ENCODE results near the gene HPSE2. TPM values are rescaled to one million over a fixed set of nuclear protein-coding genes. Genes with fewer than 3 reads are reported as not detected.

HPSE2 gene
- total and polyA plus RNA-seq, 2 of the 8 experiments (the other 6 are each of a cell fraction or from before 2014, with no cell fraction given): 0.41 to 0.58 TPM

- no peak overlapping the region for H2BK20ac ChIP-seq (ENCODE audit: low read length)
- no peak overlapping the region for H2BK120ac ChIP-seq (replicated peaks; ENCODE audit: low read depth, low read length)
- ChIA-PET POLR2A (ENCODE audit: partially characterized antibody) (no interaction called here), CTCF (ENCODE audit: partially characterized antibody) (interaction anchor here (1.4 kb wide), 1 partner anchor 317 kb away, joined by 4 read pairs; no protein-coding TSS in a partner anchor)
- H2AFZ ChIP-seq (ENCODE audit: low read length): 0 out of 2 replicates have a peak overlapping the region, but pooled peaks have one; percentile 35
- H3K9me3 ChIP-seq (ENCODE audit: insufficient read depth in 2 of 2, low read depth in 1 of 2, low read length in 1 of 2): no peaks in the 10 kb centered on the region
- H2BK15ac ChIP-seq (ENCODE audit: low read length): no peak overlapping the region
- H3K36me3 ChIP-seq (ENCODE audit: control insufficient read depth in 2 of 4, insufficient read depth in 4 of 4, low read length in 3 of 4): no peaks in the 10 kb centered on the region
- H3K18ac ChIP-seq (ENCODE audit: extremely low read depth, low read length): no peak overlapping the region
- no peak overlapping the region for H3K27ac ChIP-seq (ENCODE audit: low read depth, low read length)
- 53% methylated on average over 2 of the region's 2 CpGs; no CpG with 5 or more reads in 1 of the 2 experiments for WGBS, 2 experiments (ENCODE audit: extremely low coverage in 1 of 2, insufficient coverage in 1 of 2, insufficient read length in 1 of 2, insufficient replicate concordance in 2 of 2, low coverage in 1 of 2, low lambda C conversion rate in 2 of 2, missing lambda C conversion rate in 1 of 2)
- peaks cover 0 to 6% (median 0%) of the 10 kb centered on the region in 4 experiments; a peak in 1 of 7 replicates for H3K4me1 ChIP-seq (replicated peaks in 1 of 4; ENCODE audit: control insufficient read depth in 3 of 4, insufficient read depth in 4 of 4, low read length in 3 of 4)
- no peak overlapping the region for H3K56ac ChIP-seq (replicated peaks; ENCODE audit: insufficient read length, low read depth, low read length)
- DNase-seq (ENCODE audit: low read depth in 1 of 2, low spot score in 2 of 2) (no peak), FAIRE-seq (no peak)
- H2BK5ac ChIP-seq (ENCODE audit: low read depth, low read length): no peak overlapping the region
- H3K9ac ChIP-seq (replicated peaks in 1 of 4; ENCODE audit: extremely low read depth in 1 of 4, low read depth in 3 of 4, low read length in 3 of 4): no peak overlapping the region
- no peak overlapping the region for H3K14ac ChIP-seq (ENCODE audit: insufficient read length)
- TF ChIP-seq SP1 (IDR thresholded peaks at IDR 0.05; ENCODE audit: low read depth, low read length) (no peak), SAP30 (IDR thresholded peaks at IDR 0.05; ENCODE audit: insufficient read depth, insufficient replicate concordance, low read length) (no peak), JUN (IDR thresholded peaks at IDR 0.05; ENCODE audit: low read depth, low read length) (no peak), ZNF274 (IDR thresholded peaks at IDR 0.05; ENCODE audit: borderline replicate concordance, extremely low read depth, low read length) (no peak), RFX5 (IDR thresholded peaks at IDR 0.05; ENCODE audit: borderline replicate concordance, low read depth, low read length) (no peak), RXRA (IDR thresholded peaks at IDR 0.05; ENCODE audit: insufficient read depth, low read depth, low read length) (no peak), CTCF (IDR thresholded peaks at IDR 0.05; ENCODE audit: control extremely low read depth in 1 of 3, insufficient read depth in 1 of 3, low read depth in 1 of 3, low read length in 3 of 3) (no peak), TAF7 (optimal IDR thresholded peaks at IDR 0.05; ENCODE audit: borderline replicate concordance, low read depth, low read length) (no peak), TBP (IDR thresholded peaks at IDR 0.05; ENCODE audit: low read depth, low read length) (no peak), CREB1 (IDR thresholded peaks at IDR 0.05) (no peak)
- H3K27me3 ChIP-seq (replicated peaks in 1 of 4; ENCODE audit: control insufficient read depth in 3 of 4, extremely low read depth in 1 of 4, insufficient read depth in 3 of 4, low read length in 3 of 4): no peaks in the 10 kb centered on the region
- no peaks in the 10 kb centered on the region for H3K79me1 ChIP-seq (ENCODE audit: low read depth, low read length)
- no peak overlapping the region for H4K5ac ChIP-seq (ENCODE audit: insufficient read length, low read depth, low read length)
- no peaks in the 10 kb centered on the region for H3K23me2 ChIP-seq (ENCODE audit: low read depth, low read length)
- H3K79me2 ChIP-seq (ENCODE audit: control insufficient read depth in 1 of 2, insufficient read depth in 2 of 2, low read length in 2 of 2): no peaks in the 10 kb centered on the region
- H2AK5ac ChIP-seq (ENCODE audit: low read depth, low read length): no peak overlapping the region
- H3K4ac ChIP-seq (replicated peaks; ENCODE audit: insufficient read length, low read depth, low read length): no peak overlapping the region
- H4K20me1 ChIP-seq (replicated peaks in 1 of 2; ENCODE audit: control insufficient read depth in 1 of 2, insufficient read depth in 2 of 2, low read length in 2 of 2): no peaks in the 10 kb centered on the region
- no peak overlapping the region for H4K8ac ChIP-seq (ENCODE audit: extremely low read depth, insufficient read depth, low read length)
- no peak overlapping the region for H2BK12ac ChIP-seq (ENCODE audit: low read depth, low read length)
- H3K4me2 ChIP-seq (ENCODE audit: insufficient read depth in 1 of 2, low read depth in 2 of 2, low read length in 2 of 2): no peak overlapping the region
- no peak overlapping the region for H4K91ac ChIP-seq (replicated peaks; ENCODE audit: insufficient read length, low read length)
- H3K23ac ChIP-seq (ENCODE audit: insufficient read length): no peak overlapping the region
- H3K4me3 ChIP-seq (ENCODE audit: extremely low read depth in 1 of 4, insufficient read depth in 2 of 4, low read depth in 3 of 4, low read length in 4 of 4): no peak overlapping the region
Observed at GRCh38 chr10:99170116-99170675, 65.5 kb downstream of the HPSE2 start.

Measured in H1 (cell line).